LHCN-M2 (cell line): Measurements from ENCODE around the gene TGFBI. TPM values are rescaled to one million over a fixed set of nuclear protein-coding genes. Genes with fewer than 3 reads are reported as not detected.

Source experiments
- DNase-seq: peaks from one replicate; pipeline ENCODE4 v3.0.0-alpha.2; 2012; ENCODE audit warnings: low read depth
- total RNA-seq: library from RNA; depleted of rRNA; stranded (reverse); fragments of >200 nt; gene quantifications from 2 replicates; pipeline ENCODE4 v1.2.3, GENCODE V29; 2014

The TGFBI gene
- total RNA-seq, 1 experiment from 2014 or later, result 2,144 TPM

- DNase-seq, result no peak
Measured at GRCh38 chr5:136001466-136001981, 27.3 kb upstream of the TGFBI start.

- peak; percentile 82 for DNase-seq
Measured at GRCh38 chr5:136004436-136004835, 24.4 kb upstream of the TGFBI start.

GRCh38 chr5:136005476-136005875, 23.3 kb upstream of the TGFBI start:
- no peak for DNase-seq

GRCh38 chr5:136006164-136006563, 22.6 kb upstream of the TGFBI start:
- DNase-seq, result peak; percentile 96

GRCh38 chr5:136006761-136007251, 22.0 kb upstream of the TGFBI start:
- peak; percentile 97 for DNase-seq

- DNase-seq, result peak; percentile 93
Measured at GRCh38 chr5:136007271-136007670, 21.5 kb upstream of the TGFBI start.

- DNase-seq, result peak; percentile 83
Measured at GRCh38 chr5:136011414-136012001, 17.3 kb upstream of the TGFBI start.

GRCh38 chr5:136012041-136012804, 16.6 kb upstream of the TGFBI start:
- DNase-seq, result peak; percentile 66

GRCh38 chr5:136013559-136013958, 15.2 kb upstream of the TGFBI start:
- no peak for DNase-seq

GRCh38 chr5:136014049-136015002, 14.5 kb upstream of the TGFBI start:
- peak; percentile 62 for DNase-seq

GRCh38 chr5:136015003-136015375, 13.8 kb upstream of the TGFBI start:
- no peak for DNase-seq

GRCh38 chr5:136015966-136016650, 12.7 kb upstream of the TGFBI start:
- no peak for DNase-seq

GRCh38 chr5:136016945-136017530, 11.8 kb upstream of the TGFBI start:
- peak; percentile 100 for DNase-seq

- DNase-seq, result peak; percentile 95
Measured at GRCh38 chr5:136018814-136019783, 9.7 kb upstream of the TGFBI start.

GRCh38 chr5:136020001-136020382, 8.8 kb upstream of the TGFBI start:
- DNase-seq, result no peak

GRCh38 chr5:136020383-136021015, 8.3 kb upstream of the TGFBI start:
- DNase-seq, result peak; percentile 96

- peak; percentile 91 for DNase-seq
Measured at GRCh38 chr5:136021016-136021405, 7.8 kb upstream of the TGFBI start.

GRCh38 chr5:136022965-136023364, 5.8 kb upstream of the TGFBI start:
- no peak for DNase-seq

GRCh38 chr5:136023958-136024541, 4.7 kb upstream of the TGFBI start:
- DNase-seq, result peak; percentile 72
